ENCODE measurements around the gene NBAS.
"Not testable (repeated sequence)": the region's sequence is repeated elsewhere in the genome, so short reads cannot be mapped to it uniquely, and the experiment has no call there.

Gene NBAS

DNA sequence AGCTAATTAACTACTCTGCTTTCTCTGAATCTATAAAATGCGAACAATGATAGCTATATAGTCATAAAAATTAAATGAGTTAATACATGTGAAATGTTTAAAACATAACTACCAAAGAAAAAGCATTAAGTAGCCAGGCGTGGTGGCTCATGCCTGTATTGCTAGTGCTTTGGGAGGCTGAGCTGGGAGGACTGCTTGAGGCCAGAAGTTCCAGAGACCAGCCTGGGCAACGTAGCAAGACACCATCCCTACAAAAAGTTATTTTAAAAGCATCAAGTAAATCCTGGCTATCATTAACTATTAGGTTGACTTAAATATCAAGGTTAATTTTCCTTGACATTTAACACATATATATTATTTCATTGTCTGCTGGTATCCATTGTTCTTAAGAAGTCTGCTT, 152.4 kb downstream of the NBAS start:
- H3K9ac ChIP-seq (ENCODE audit: low read length): no peak overlapping the region
- no peaks in the 10 kb centered on the region for H3K4me1 ChIP-seq (ENCODE audit: control insufficient read depth, insufficient read depth, low read length)
- no peaks in the 10 kb centered on the region for H3K27me3 ChIP-seq (ENCODE audit: control insufficient read depth, insufficient read depth, low read length)
- no peak overlapping the region for H3K4me3 ChIP-seq (ENCODE audit: low read length)
- H3K36me3 ChIP-seq (ENCODE audit: control insufficient read depth, insufficient read depth, low read length): no peaks in the 10 kb centered on the region
- no peaks in the 10 kb centered on the region for H3K9me3 ChIP-seq (ENCODE audit: control insufficient read depth, low read length)

DNA sequence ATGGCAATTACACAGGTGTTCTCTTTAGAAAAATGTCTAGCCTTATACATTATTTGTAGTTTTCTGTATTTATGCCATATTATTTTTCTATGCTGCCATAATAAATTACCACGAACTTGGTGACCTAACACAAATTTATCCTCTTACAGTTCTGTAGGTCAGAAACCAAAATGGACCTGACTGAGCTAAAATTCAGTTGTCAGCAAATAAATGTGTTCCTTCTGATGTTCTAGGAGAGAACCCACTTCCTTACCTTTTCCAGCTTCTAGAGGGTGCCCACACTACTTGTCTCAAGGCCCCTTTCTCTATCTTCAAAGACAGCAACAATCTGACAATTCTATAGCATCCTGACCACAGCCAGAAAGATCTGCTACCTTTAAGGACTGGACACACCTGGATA, 153.5 kb downstream of the NBAS start:
- no peak overlapping the region for H3K9ac ChIP-seq (ENCODE audit: low read length)
- no peaks in the 10 kb centered on the region for H3K4me1 ChIP-seq (ENCODE audit: control insufficient read depth, insufficient read depth, low read length)
- no peaks in the 10 kb centered on the region for H3K27me3 ChIP-seq (ENCODE audit: control insufficient read depth, insufficient read depth, low read length)
- H3K4me3 ChIP-seq (ENCODE audit: low read length): no peak overlapping the region
- H3K36me3 ChIP-seq (ENCODE audit: control insufficient read depth, insufficient read depth, low read length): no peaks in the 10 kb centered on the region
- H3K9me3 ChIP-seq (ENCODE audit: control insufficient read depth, low read length): no peaks in the 10 kb centered on the region

DNA sequence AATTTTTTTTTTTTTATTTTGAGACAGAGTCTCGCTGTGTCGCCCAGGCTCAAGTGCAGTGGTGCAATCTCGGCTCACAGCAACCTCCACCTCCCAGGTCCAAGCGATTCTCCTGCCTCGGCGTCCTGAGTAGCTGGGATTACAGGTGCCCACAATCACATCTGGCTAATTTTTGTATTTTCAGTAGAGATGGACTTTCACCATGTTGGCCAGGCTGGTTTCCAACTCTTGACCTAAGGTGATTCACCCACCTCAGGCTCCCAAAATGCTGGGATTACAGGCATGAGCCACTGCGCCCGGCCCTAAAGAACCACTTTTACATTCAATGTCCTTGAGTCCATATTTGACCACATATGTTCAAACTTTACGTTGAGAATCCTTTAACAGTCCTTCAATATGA, 156.6 kb downstream of the NBAS start:
- not testable (repeated sequence) for H3K4me3 ChIP-seq (ENCODE audit: low read length); H3K27me3 ChIP-seq (ENCODE audit: control insufficient read depth, insufficient read depth, low read length); H3K9me3 ChIP-seq (ENCODE audit: control insufficient read depth, low read length); H3K36me3 ChIP-seq (ENCODE audit: control insufficient read depth, insufficient read depth, low read length); H3K4me1 ChIP-seq (ENCODE audit: control insufficient read depth, insufficient read depth, low read length); H3K9ac ChIP-seq (ENCODE audit: low read length)

DNA sequence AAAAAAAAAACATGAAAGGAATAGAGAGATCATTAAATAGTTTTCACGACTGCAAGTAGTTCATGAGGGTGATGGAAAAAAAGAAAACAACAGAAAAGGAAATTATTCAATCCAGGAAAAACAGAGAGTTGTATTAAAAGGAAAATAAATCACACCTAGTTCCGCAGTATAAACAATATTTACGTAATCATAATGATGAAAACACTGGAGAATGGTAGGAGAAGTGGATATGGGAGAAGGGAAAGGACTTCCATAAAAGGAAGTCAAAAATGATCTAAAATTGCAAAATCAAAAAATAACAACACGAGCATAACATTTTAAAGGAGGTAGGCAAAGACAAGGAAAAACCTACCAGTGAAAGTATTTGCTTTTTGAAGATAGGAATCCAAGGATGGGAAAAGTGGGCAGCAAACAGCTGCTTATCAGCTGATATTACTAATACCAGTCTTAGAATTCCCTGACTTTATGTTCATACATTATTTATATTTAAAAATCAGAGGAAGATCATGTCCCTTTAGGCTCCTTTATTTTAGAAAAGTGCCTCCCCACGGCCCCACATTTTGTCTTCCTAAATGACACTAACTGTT, 160.8 kb downstream of the NBAS start:
- Histone ChIP-seq H3K27me3 (ENCODE audit: control insufficient read depth, insufficient read depth, low read length) (no peaks in the 10 kb centered on the region), H3K4me1 (ENCODE audit: control insufficient read depth, insufficient read depth, low read length) (no peaks in the 10 kb centered on the region), H3K9me3 (ENCODE audit: control insufficient read depth, low read length) (no peaks in the 10 kb centered on the region), H3K9ac (ENCODE audit: low read length) (no peak overlapping the region), H3K36me3 (ENCODE audit: control insufficient read depth, insufficient read depth, low read length) (no peaks in the 10 kb centered on the region), H3K4me3 (ENCODE audit: low read length) (no peak overlapping the region)

DNA sequence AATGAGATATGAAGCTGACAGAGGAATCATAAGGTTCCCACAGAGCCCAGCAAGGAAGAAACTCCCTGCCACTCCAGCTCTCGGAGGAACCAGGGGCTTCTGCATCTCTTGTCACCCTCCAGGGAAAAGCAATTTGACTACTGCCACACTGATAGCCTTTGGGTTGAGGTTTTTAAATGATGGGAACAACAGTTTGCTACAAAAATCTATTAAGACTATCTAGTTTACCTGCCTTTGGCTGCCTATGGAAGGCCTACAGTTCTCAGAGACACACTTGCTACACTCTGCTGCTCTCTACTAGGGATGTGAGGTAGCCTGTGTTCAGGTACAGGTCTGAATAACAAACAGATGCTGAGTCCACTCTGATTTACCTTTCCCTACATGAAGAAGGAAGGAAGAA, 161.9 kb downstream of the NBAS start:
- no peak overlapping the region for H3K4me3 ChIP-seq (ENCODE audit: low read length)
- no peaks in the 10 kb centered on the region for H3K27me3 ChIP-seq (ENCODE audit: control insufficient read depth, insufficient read depth, low read length)
- H3K9ac ChIP-seq (ENCODE audit: low read length): no peak overlapping the region
- no peaks in the 10 kb centered on the region for H3K36me3 ChIP-seq (ENCODE audit: control insufficient read depth, insufficient read depth, low read length)
- H3K9me3 ChIP-seq (ENCODE audit: control insufficient read depth, low read length): no peaks in the 10 kb centered on the region
- no peaks in the 10 kb centered on the region for H3K4me1 ChIP-seq (ENCODE audit: control insufficient read depth, insufficient read depth, low read length)

DNA sequence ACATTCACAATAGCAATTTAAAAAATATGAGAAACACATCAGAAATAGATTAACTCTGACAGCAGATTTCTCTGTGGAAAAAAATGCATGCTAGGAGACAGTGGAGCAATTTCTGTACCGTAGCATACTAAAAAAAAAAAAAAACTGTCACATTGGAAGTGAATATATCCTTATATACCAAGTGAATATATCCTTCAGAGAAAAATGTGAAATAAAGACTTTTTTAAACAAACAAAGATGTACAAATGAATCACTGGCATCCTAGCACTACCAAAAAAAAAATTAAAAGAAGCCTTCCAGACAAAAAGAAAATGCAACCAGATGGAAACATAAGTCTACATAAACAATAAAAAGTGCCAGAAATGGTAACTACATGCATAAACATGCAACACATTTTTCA, 169.4 kb downstream of the NBAS start:
- Histone ChIP-seq H3K4me3 (ENCODE audit: low read length) (no peak overlapping the region), H3K27me3 (ENCODE audit: control insufficient read depth, insufficient read depth, low read length) (no peaks in the 10 kb centered on the region), H3K36me3 (ENCODE audit: control insufficient read depth, insufficient read depth, low read length) (no peaks in the 10 kb centered on the region)

DNA sequence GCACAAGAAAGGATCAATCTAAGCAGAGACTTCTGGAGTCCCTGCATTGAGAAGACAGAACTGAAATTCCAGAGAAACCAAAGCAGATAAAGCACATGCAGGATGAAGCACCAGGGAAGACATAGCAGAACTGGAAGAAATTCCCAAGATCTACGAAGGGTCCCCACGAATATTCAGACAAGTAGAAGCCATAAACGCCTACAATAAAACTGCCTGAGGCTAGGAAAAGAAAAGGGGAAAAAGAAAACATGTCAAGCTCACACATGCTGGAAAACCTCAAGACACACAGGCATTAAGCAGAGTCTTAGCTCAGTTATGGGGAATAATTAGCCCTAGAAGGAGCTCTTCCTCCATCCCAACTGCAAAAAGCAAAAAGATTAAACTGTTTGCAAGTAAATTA, 171.2 kb downstream of the NBAS start:
- H3K4me1 ChIP-seq (ENCODE audit: control insufficient read depth, insufficient read depth, low read length): no peaks in the 10 kb centered on the region
- H3K9ac ChIP-seq (ENCODE audit: low read length): no peak overlapping the region
- H3K9me3 ChIP-seq (ENCODE audit: control insufficient read depth, low read length): no peaks in the 10 kb centered on the region
- no peaks in the 10 kb centered on the region for H3K36me3 ChIP-seq (ENCODE audit: control insufficient read depth, insufficient read depth, low read length)
- H3K4me3 ChIP-seq (ENCODE audit: low read length): no peak overlapping the region
- no peaks in the 10 kb centered on the region for H3K27me3 ChIP-seq (ENCODE audit: control insufficient read depth, insufficient read depth, low read length)

More for the DNA sequence above, 169.4 kb downstream of the NBAS start:
- Histone ChIP-seq H3K9me3 (ENCODE audit: control insufficient read depth, low read length) (no peaks in the 10 kb centered on the region), H3K4me1 (ENCODE audit: control insufficient read depth, insufficient read depth, low read length) (no peaks in the 10 kb centered on the region), H3K9ac (ENCODE audit: low read length) (no peak overlapping the region)

DNA sequence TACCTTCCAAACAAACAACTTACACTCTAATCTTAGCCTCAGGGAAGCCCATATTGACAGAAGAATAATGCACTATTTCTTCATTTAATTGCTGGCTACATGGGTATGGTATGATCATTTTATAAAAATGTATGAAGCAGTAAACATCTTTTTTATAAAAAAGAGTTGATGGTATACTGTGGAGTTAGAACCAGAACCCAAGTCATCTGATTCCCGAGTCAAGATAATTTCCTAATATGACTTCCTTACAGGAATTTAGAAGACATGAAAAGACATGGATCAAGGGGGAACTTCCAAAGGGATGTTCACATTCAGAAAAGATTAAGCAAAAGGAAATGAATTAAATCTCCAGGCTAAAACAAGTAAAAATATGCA, 171.8 kb downstream of the NBAS start:
- Histone ChIP-seq H3K36me3 (ENCODE audit: control insufficient read depth, insufficient read depth, low read length) (no peaks in the 10 kb centered on the region), H3K4me1 (ENCODE audit: control insufficient read depth, insufficient read depth, low read length) (no peaks in the 10 kb centered on the region), H3K4me3 (ENCODE audit: low read length) (no peak overlapping the region), H3K9ac (ENCODE audit: low read length) (no peak overlapping the region), H3K27me3 (ENCODE audit: control insufficient read depth, insufficient read depth, low read length) (no peaks in the 10 kb centered on the region), H3K9me3 (ENCODE audit: control insufficient read depth, low read length) (no peaks in the 10 kb centered on the region)

DNA sequence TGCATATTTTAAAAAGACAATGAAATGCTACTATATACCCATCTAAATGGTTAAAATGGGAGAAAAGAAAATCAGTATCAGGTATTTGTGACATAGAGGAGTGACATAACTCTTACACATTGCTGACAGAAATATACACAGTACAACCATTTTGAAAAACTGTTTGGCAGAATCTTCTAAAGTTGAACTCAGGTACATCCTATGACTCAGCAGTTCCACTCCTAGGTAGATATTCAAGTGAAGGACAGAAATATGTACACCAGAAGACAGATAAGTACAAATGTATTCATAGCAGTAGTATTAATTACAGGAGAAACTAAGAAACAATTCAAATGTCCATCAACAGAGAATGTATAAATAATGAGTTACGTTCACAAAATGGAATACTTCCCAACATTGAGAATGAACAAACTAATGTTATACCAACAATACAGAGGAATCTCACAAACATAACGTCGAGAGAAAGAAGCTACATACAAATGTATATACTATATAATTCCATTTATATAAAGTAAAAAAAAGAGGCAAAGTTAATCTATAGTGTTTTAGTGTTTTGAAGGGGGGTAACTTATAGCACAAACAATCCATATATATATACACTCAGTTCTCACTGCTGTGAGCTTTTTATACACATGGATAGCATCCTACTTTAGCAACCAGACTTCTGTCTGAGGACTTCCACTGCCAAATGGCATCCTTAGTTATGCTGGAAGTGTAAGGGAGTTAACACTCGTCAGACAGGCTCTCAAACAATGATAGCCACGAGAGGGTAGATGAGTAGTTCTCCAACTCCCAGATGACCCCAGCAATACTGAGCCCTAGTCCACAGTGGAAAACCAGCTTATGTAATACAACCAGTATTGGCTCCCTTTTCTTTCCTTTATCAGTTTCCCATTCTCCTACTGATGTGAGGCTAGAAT, 172.5 kb downstream of the NBAS start:
- Histone ChIP-seq H3K36me3 (ENCODE audit: control insufficient read depth, insufficient read depth, low read length) (no peaks in the 10 kb centered on the region), H3K9me3 (ENCODE audit: control insufficient read depth, low read length) (no peaks in the 10 kb centered on the region), H3K9ac (ENCODE audit: low read length) (no peak overlapping the region), H3K27me3 (ENCODE audit: control insufficient read depth, insufficient read depth, low read length) (no peaks in the 10 kb centered on the region), H3K4me1 (ENCODE audit: control insufficient read depth, insufficient read depth, low read length) (no peaks in the 10 kb centered on the region), H3K4me3 (ENCODE audit: low read length) (no peak overlapping the region)

DNA sequence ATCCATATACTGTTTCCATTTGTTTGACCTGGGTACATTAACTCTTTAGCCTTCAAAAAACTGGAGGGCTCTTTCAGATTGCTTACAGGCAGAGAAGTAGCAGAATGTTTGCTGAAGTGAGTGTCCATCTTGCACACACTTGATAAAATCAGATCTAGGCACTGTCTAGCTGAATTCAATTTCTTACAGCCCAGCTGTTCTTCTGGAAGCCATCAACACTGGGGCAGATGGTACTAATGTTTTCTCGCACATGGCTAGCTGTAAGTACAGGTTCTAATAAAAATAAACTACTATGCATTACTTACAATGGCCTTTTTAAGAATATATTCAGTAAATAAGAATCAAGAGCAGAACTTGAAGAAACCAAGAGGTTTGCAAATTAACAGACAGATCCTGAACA, 175.9 kb downstream of the NBAS start:
- no peak overlapping the region for H3K9ac ChIP-seq (ENCODE audit: low read length)
- no peak overlapping the region for H3K4me3 ChIP-seq (ENCODE audit: low read length)
- H3K4me1 ChIP-seq (ENCODE audit: control insufficient read depth, insufficient read depth, low read length): no peaks in the 10 kb centered on the region
- H3K27me3 ChIP-seq (ENCODE audit: control insufficient read depth, insufficient read depth, low read length): no peaks in the 10 kb centered on the region
- no peaks in the 10 kb centered on the region for H3K9me3 ChIP-seq (ENCODE audit: control insufficient read depth, low read length)
- no peaks in the 10 kb centered on the region for H3K36me3 ChIP-seq (ENCODE audit: control insufficient read depth, insufficient read depth, low read length)

DNA sequence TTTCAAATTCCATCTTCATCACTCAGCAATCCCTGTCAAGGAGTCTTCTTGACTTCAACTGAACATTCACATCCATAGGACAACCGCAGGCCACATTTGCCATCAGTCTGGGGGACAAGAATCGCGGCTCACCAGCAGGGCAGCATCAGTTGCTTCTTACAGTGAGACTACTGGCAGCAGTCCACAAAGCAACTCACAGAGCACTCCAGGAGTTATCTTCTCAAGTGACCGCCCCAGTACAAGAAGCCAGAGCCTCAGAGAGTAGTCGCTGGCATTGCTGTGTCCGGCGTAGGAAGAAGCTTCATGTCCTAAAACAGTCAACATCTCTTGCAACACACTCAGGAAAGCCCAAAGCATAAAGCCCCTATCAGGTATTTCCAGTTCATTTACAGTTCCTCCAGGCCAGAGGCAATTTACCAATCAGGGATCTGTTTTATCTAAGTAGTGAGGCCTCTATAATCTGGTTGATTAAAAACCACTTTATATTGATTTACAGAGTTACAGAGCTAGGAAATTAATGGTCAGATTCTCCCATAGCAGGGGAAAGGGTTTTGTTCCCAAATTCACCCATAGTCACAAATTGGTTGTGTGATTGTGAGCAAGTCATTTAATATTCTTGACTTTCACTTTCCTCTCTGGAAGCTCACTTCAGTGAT, 177.3 kb downstream of the NBAS start:
- Histone ChIP-seq H3K9me3 (ENCODE audit: control insufficient read depth, low read length) (no peaks in the 10 kb centered on the region), H3K27me3 (ENCODE audit: control insufficient read depth, insufficient read depth, low read length) (no peaks in the 10 kb centered on the region), H3K36me3 (ENCODE audit: control insufficient read depth, insufficient read depth, low read length) (no peaks in the 10 kb centered on the region), H3K9ac (ENCODE audit: low read length) (no peak overlapping the region), H3K4me3 (ENCODE audit: low read length) (no peak overlapping the region), H3K4me1 (ENCODE audit: control insufficient read depth, insufficient read depth, low read length) (no peaks in the 10 kb centered on the region)

DNA sequence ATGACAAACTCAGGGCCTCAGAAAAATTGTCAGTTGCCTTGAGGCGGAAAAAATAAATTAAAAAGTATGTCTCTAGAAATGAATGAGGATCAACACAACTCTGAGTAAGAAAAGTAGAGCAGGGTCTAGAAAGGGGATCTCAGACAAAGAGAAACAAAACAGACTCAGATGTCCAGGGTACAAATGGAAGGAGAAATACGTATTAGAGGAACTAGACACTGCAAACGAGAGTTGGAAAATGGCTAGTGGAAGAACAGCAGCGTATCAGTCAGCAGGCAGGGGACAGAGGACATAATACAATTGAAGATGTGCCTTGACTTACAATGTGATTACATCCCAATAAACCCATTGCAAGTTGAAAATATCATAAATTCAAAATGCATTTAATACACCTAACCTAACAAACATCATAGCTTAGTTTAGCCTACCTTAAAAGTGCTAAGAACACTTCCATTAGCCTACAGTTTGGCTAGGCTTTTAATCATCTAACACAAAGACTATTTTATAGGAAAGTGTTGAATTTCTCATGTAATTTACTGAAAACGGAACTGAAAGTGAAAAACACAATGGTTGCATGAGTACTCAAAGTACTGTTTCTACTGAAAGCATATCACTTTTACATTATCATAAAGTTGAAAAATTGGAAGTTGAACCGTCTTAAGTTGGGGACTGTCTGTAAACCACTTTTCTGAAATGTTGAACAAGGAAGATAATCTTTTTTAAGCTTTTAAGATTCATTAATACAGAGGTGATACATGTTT, 182.8 kb downstream of the NBAS start:
- Histone ChIP-seq H3K27me3 (ENCODE audit: control insufficient read depth, insufficient read depth, low read length) (no peaks in the 10 kb centered on the region), H3K4me1 (ENCODE audit: control insufficient read depth, insufficient read depth, low read length) (no peaks in the 10 kb centered on the region), H3K9me3 (ENCODE audit: control insufficient read depth, low read length) (no peaks in the 10 kb centered on the region), H3K9ac (ENCODE audit: low read length) (no peak overlapping the region), H3K4me3 (ENCODE audit: low read length) (no peak overlapping the region), H3K36me3 (ENCODE audit: control insufficient read depth, insufficient read depth, low read length) (no peaks in the 10 kb centered on the region)
